ACC112 (cell line): ENCODE measurements around the gene CSMD2.

Source experiments
- H2AFZ ChIP-seq: fragments of 200-600 bp; sonication (generic); one replicate; pipeline ENCODE4 v1.6.0; 2017; ENCODE audit warnings: antibody characterized with exemption, low read length; ENCODE audit not compliant: unreplicated experiment
- H3K27ac ChIP-seq: fragments of 200-600 bp; sonication (generic); 2 replicates; pipeline ENCODE4 v1.5.1; 2014; ENCODE audit warnings: low read depth, mild to moderate bottlenecking, antibody characterized with exemption, low read length, moderate library complexity
- H3K27me3 ChIP-seq: fragments of 200-600 bp; sonication (generic); 2 replicates; pipeline ENCODE4 v1.6.1; 2014; ENCODE audit warnings: mild to moderate bottlenecking, antibody characterized with exemption, low read length, moderate library complexity, mixed read lengths; ENCODE audit not compliant: insufficient read depth
- H3K36me3 ChIP-seq: fragments of 200-600 bp; sonication (generic); 2 replicates; pipeline ENCODE4 v1.6.1; 2016; ENCODE audit warnings: mild to moderate bottlenecking, antibody characterized with exemption, low read length, moderate library complexity, mixed read lengths; ENCODE audit not compliant: insufficient read depth
- H3K4me1 ChIP-seq: fragments of 200-600 bp; sonication (generic); one replicate; pipeline ENCODE4 v1.6.1; 2016; ENCODE audit warnings: low read length, mixed read lengths; ENCODE audit not compliant: insufficient read depth, unreplicated experiment, control insufficient read depth
- H3K4me3 ChIP-seq: fragments of 200-600 bp; sonication (generic); 2 replicates; pipeline ENCODE4 v1.5.1; 2014; ENCODE audit warnings: mild to moderate bottlenecking, low read depth, low read length
- H3K79me2 ChIP-seq: fragments of 200-600 bp; sonication (generic); one replicate; pipeline ENCODE4 v1.6.0; 2016; ENCODE audit warnings: low read length; ENCODE audit not compliant: control insufficient read depth, unreplicated experiment, insufficient read depth

Gene CSMD2

DNA sequence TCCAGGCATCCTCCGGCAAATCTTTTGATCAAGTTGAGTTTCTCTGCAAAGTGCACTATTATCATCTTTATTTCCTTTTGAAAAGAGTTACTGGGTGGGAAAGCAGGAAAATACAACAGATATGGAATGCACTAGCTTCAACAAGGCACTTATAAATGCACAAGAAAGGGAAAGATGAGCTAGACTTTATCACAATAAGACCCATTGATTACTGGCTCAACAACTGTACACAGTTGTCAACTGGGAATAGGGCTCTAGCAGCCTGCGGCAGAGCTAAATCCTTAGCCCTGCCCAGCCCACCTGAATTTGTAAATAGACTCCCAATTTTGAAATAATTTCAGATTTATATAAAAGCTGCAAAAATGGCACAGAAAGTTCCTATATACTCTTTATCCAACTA, 111.4 kb downstream of the CSMD2 start:
- Histone ChIP-seq H3K79me2 (no peaks in the 10 kb centered on the region), H3K27ac (no peak overlapping the region), H2AFZ (no peak overlapping the region), H3K27me3 (no peaks in the 10 kb centered on the region), H3K4me3 (no peak overlapping the region), H3K4me1 (no peaks in the 10 kb centered on the region), H3K36me3 (no peaks in the 10 kb centered on the region)

DNA sequence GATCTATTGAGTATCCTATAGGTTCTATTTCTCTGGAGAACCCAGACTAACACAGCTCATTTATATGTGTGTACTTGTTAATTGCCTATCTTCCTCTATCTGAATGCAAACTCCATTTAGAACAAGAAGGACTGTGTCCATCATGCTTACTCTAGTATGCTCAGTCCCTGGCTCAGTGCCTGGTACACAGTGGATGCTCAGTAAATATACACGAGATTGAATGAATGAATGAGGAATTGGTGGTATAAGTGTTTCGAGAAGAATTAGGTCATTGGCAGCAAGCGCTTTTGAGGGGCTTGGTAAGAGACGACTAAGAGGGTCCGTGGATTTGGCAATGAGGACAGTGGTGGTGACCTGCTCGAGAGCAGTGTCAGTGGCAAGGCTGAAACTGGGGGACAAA, 112.5 kb downstream of the CSMD2 start:
- Histone ChIP-seq H2AFZ (no peak overlapping the region), H3K27me3 (no peaks in the 10 kb centered on the region), H3K4me1 (no peaks in the 10 kb centered on the region), H3K4me3 (no peak overlapping the region), H3K27ac (no peak overlapping the region), H3K36me3 (no peaks in the 10 kb centered on the region), H3K79me2 (no peaks in the 10 kb centered on the region)

DNA sequence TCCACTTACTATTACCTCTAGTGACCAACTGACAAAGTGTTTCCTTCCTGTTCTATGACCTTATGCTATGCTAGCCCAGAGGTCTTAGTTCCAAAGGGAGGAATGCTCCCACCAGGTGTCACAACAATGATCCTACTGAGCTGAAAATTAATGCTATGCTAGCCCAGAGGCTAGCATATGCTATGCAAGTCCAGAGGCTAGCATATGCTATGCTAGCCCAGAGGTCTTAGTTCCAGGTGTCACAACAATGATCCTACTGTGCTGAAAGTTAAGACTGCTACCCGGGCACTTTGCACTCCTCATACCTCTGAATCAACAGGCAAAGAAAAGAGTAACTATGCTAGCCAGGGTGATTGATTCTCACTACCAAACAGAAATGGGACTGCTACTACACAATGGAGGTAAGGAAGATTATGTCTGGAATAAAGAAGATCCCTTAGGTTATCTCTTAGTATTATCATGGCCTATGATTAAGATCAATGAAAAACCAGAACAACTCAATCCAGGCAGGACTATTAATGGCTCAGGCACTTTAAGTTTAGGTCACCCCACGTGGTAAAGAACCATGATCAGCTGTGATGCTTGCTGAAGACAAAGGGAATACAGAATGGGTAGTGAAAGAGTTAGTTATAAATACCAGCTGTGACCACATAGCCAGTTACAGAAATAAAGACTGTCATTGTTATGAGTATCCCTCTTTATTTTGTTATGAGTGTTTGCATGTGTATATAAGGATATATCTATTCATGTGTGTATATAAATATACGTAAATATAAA, 114.1 kb downstream of the CSMD2 start:
- no peak overlapping the region for H2AFZ ChIP-seq
- H3K4me3 ChIP-seq: no peak overlapping the region
- no peaks in the 10 kb centered on the region for H3K79me2 ChIP-seq
- H3K27me3 ChIP-seq: no peaks in the 10 kb centered on the region
- H3K27ac ChIP-seq: no peak overlapping the region
- H3K4me1 ChIP-seq: no peaks in the 10 kb centered on the region
- H3K36me3 ChIP-seq: no peaks in the 10 kb centered on the region

DNA sequence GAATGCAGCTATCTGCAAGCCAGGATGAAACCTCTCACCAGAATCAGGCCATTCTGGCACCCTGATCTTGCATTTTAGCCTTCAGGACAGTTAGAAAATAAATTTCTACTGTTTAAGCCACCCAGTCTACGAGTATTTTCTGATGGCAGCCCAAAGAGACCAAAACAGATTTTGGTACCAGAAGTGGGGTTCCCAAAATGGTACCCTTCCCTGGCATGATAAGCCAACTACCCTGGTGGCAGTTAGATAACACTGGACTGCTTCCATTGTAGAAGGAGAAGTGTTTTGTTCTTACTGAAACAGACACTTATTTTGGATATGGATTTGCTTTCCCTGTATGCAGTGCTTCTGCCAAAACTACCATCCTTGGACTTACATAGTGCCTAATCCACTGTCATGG, 115.0 kb downstream of the CSMD2 start:
- Histone ChIP-seq H3K4me1 (no peaks in the 10 kb centered on the region), H3K27ac (no peak overlapping the region), H2AFZ (no peak overlapping the region), H3K27me3 (no peaks in the 10 kb centered on the region), H3K4me3 (no peak overlapping the region), H3K79me2 (no peaks in the 10 kb centered on the region), H3K36me3 (no peaks in the 10 kb centered on the region)

DNA sequence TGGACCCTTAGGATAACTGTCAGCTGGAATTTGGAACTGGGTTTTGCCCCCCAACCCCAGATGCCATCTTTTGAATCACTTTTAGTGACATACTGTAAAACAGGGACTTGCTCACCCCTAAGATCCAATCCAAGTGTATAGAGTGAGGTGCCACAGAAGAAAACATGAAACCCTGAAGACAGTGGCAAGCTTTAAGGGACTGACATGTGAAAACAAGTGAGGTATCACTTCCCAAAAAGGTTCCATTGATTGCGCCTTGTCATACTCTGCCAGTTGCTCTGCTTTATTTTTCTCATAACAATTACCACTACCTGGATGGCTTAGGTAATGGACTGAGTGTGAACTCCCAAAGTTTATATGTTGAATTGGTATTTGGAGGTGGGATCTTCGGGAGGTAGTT, 115.6 kb downstream of the CSMD2 start:
- no peaks in the 10 kb centered on the region for H3K79me2 ChIP-seq
- H2AFZ ChIP-seq: no peak overlapping the region
- H3K4me3 ChIP-seq: no peak overlapping the region
- no peaks in the 10 kb centered on the region for H3K27me3 ChIP-seq
- H3K4me1 ChIP-seq: no peaks in the 10 kb centered on the region
- no peak overlapping the region for H3K27ac ChIP-seq
- H3K36me3 ChIP-seq: no peaks in the 10 kb centered on the region

DNA sequence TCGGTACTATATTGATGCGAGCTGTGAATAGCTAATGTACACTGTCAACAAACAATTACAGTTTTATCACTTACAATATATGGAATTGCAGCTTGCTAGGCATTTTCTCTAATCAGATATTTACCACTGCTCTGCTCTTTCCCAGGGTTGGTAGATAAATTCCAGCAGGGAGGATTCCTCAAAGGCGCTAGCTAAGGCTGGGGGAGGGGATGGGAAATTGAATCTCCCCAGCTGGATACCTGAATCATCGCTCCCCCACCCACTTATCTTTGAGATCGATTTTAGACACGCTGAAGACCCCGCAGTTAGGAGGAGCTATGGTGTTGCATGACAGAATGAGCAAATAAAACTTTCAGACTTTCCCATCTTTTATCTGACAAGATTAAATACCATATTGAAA, 127.2 kb downstream of the CSMD2 start:
- Histone ChIP-seq H3K4me1 (no peaks in the 10 kb centered on the region), H3K4me3 (no peak overlapping the region), H3K36me3 (no peaks in the 10 kb centered on the region), H3K27ac (no peak overlapping the region), H2AFZ (no peak overlapping the region), H3K79me2 (no peaks in the 10 kb centered on the region), H3K27me3 (no peaks in the 10 kb centered on the region)

DNA sequence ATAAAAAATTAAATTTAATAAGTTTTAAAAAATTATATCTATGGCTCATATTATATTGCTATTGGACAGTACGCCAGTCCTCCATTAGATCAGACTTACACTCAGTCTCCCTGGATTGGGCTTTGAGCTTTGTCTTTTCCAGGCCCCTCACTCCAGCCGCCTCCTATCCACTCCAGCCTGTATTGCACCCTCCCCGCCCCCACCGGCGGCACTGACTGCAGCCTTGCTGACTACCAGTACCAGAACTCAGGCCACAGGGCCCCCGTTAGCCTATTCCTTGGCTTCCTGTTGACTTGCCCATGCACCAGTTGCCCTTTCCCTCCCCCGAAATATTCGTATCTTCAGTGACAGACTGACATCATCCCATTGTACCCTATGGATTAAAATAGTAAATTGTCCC, 127.9 kb downstream of the CSMD2 start:
- no peaks in the 10 kb centered on the region for H3K36me3 ChIP-seq
- no peaks in the 10 kb centered on the region for H3K79me2 ChIP-seq
- no peaks in the 10 kb centered on the region for H3K4me1 ChIP-seq
- no peak overlapping the region for H2AFZ ChIP-seq
- no peak overlapping the region for H3K27ac ChIP-seq
- no peaks in the 10 kb centered on the region for H3K27me3 ChIP-seq
- no peak overlapping the region for H3K4me3 ChIP-seq

DNA sequence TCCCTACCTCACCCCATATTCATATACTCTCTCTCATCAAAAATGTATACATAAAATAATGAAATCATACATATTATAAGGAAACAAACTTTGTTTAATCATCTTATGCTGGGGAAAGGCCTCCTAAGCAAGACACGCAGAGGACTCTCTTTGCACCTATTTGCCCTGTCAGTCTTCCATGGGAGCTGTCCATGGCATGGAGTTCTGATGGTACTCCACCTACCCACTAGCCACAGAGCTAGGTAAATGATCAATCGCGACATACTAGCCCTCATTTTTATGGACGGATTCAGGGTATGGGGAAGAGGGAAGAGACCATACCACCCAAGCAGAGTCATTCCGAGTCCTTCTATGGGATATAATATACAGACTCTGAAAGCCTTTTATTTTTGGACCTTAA, 131.0 kb downstream of the CSMD2 start:
- no peak overlapping the region for H2AFZ ChIP-seq
- H3K27ac ChIP-seq: no peak overlapping the region
- H3K79me2 ChIP-seq: no peaks in the 10 kb centered on the region
- no peaks in the 10 kb centered on the region for H3K27me3 ChIP-seq
- no peak overlapping the region for H3K4me3 ChIP-seq
- H3K4me1 ChIP-seq: no peaks in the 10 kb centered on the region
- no peaks in the 10 kb centered on the region for H3K36me3 ChIP-seq

DNA sequence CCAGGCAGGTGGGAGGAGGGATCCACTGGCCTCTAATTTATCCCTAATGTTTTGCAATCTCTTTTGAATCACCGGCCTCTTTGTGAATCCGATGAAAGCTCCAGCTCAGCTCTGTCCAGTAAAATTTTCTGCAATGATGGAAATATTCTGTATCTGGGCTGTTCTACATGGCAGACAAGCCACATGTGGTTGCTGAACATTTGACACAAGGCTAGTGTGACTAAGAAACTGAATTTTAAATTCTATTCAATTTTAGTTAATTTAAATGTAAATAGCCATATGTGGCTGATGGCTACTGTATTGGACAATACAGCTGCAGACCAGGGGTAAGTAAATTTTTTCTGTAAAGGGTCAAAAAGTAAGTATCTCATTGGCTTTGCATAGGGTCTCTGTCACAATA, 135.1 kb downstream of the CSMD2 start:
- no peak overlapping the region for H3K27ac ChIP-seq
- H3K36me3 ChIP-seq: no peaks in the 10 kb centered on the region
- no peaks in the 10 kb centered on the region for H3K4me1 ChIP-seq
- no peak overlapping the region for H3K4me3 ChIP-seq
- H3K79me2 ChIP-seq: no peaks in the 10 kb centered on the region
- no peaks in the 10 kb centered on the region for H3K27me3 ChIP-seq
- no peak overlapping the region for H2AFZ ChIP-seq

DNA sequence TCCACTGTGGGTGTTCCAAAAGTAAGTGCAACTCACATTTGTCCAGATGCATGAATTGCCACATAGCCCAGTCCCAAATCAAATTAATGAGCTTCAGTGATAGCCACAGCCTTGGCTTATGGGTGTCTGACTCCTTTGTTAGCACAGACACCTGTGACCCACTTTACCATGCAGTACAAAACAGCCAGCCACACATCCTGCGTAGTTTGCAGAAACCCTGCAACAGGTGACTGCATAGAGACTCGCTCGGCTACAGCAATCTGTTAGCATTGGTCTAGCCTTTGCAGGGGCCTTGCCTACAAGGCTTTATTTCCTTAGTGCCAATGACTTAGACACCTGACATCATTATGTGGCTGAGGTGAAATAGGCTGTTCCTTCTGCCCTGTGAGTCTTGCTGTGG, 135.5 kb downstream of the CSMD2 start:
- Histone ChIP-seq H3K4me3 (no peak overlapping the region), H3K4me1 (no peaks in the 10 kb centered on the region), H3K79me2 (no peaks in the 10 kb centered on the region), H3K36me3 (no peaks in the 10 kb centered on the region), H3K27ac (no peak overlapping the region), H3K27me3 (no peaks in the 10 kb centered on the region), H2AFZ (no peak overlapping the region)

DNA sequence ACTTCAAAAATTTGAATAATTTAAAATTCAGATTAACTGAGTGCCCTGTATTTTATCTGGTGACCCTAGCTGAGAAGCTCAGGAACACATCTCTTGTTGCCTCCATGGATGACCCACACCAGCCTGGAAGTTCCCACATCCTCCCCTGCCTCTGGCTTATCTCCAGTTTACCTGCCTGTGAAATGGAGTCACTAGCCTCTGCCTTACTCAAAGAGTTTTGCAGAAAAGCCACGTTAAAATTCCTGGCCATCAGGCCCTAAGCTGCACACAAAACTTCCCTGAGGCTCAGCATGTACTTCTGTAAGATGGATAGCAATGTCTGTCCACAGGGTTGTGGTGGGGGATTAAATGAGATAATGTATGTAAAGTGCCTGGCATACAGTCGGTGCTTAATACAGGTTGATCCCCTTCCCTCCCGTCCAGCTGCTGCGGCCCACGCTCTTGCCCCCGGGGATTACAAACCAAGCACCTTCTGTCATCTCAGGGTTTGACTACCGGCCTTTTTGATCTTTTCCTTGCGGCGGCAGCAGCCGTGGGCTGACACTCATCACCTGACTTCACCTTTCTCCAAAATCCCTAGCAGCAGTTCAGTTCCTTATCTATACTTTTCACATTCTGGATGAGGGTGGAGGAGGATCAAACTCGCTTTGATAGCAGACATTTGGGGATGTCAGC, 136.5 kb downstream of the CSMD2 start:
- Histone ChIP-seq H3K79me2 (no peaks in the 10 kb centered on the region), H2AFZ (no peak overlapping the region)

More for the DNA sequence above, 136.5 kb downstream of the CSMD2 start:
- no peaks in the 10 kb centered on the region for H3K4me1 ChIP-seq
- no peaks in the 10 kb centered on the region for H3K36me3 ChIP-seq
- no peak overlapping the region for H3K4me3 ChIP-seq
- H3K27me3 ChIP-seq: no peaks in the 10 kb centered on the region
- no peak overlapping the region for H3K27ac ChIP-seq
